Measurements from ENCODE around the gene SMARCC1.

DNA sequence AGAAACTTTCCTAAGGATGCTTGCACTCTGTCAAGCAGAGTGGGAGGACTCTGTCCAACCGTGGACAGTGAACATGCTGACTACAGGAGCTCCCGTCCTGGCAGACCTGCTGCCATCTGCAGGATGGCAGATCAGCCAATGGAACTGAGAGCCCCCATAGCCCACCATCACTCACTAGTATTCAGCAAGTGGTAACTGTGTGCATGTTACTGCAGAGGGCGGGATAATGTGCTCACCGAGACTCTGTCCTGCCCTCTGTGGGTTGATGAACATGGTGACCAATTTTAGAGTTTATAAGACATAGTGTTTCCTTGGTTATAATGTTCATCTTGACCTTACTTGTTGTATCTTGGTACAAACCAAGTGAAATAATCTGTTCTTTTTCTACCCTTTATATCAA, 214.5 kb downstream of the SMARCC1 start:
- TF ChIP-seq CTCF (IDR thresholded peaks at IDR 0.05) (no peak), POLR2A (IDR thresholded peaks at IDR 0.05) (no peak)

All from testis (tissue), 2 donors.